ENCODE data around the gene MED17.

DNA sequence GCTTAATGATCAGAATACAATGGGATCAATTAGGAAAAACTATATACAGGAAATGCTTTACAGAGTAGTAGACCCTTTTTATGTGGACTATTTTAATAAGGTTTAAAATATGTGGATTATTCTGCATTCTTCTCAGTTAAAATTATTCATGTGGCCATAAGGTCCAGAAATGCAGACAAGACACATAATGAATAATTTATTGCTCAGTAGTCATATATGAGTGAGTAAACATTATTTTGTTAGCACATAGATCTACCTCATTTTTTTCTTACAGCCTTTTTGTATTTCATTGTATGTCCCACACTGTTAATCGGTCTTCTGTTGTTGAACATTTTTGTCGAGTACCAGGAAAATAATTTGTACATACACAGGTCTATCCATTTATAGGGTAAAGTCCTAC is 20.8 kb downstream of the MED17 start:
- TF ChIP-seq, protein P1, sequence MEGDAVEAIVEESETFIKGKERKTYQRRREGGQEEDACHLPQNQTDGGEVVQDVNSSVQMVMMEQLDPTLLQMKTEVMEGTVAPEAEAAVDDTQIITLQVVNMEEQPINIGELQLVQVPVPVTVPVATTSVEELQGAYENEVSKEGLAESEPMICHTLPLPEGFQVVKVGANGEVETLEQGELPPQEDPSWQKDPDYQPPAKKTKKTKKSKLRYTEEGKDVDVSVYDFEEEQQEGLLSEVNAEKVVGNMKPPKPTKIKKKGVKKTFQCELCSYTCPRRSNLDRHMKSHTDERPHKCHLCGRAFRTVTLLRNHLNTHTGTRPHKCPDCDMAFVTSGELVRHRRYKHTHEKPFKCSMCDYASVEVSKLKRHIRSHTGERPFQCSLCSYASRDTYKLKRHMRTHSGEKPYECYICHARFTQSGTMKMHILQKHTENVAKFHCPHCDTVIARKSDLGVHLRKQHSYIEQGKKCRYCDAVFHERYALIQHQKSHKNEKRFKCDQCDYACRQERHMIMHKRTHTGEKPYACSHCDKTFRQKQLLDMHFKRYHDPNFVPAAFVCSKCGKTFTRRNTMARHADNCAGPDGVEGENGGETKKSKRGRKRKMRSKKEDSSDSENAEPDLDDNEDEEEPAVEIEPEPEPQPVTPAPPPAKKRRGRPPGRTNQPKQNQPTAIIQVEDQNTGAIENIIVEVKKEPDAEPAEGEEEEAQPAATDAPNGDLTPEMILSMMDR (IDR thresholded peaks at IDR 0.05; ENCODE audit: insufficient read depth, low read depth, low read length) = no peak
- no peak for TF ChIP-seq EZH2 (IDR thresholded peaks at IDR 0.05; ENCODE audit: insufficient read depth, low read length)

All from astrocyte (in vitro differentiated cells and primary cell).